HepG2 (cell line): ENCODE data around the gene TSPAN2. TPM values are rescaled to one million over a fixed set of nuclear protein-coding genes. Genes with fewer than 3 reads are reported as not detected.

Experiments
- ATAC-seq: fragments of 200-7000 bp; cut with Tn5 transposase; 3 replicates; pipeline ENCODE4 v1.9.1; 2020; ENCODE audit warnings: mild to moderate bottlenecking, moderate library complexity
- BruUV-seq: library from RNA; stranded (reverse); fragments of 400-500 nt; replicated peaks from 2 replicates; lab custom pipeline; 2021; lab: Mats Ljungman, UMichigan
- CTCF ChIA-PET: fragments of 300-600 bp; formaldehyde crosslinking; extraction: SDS; loops from one replicate; lab custom pipeline; 2021; ENCODE audit warnings: low total read pairs, inconsistent platforms, low intra/inter-chr PET ratio; lab: Yijun Ruan, JAX
- POLR2A ChIA-PET: fragments of 350-600 bp; sonication (Branson Sonifier 250); formaldehyde crosslinking; loops from one replicate; lab custom pipeline; 2020; ENCODE audit warnings: antibody characterized with exemption, inconsistent platforms; lab: Yijun Ruan, JAX
- DNase-seq: peaks from one replicate; pipeline ENCODE4 v3.0.0-alpha.2; 2015; ENCODE audit warnings: low spot score
- FAIRE-seq: peaks from 3 replicates; lab custom pipeline; 2011; peaks lifted over from hg19 to GRCh38; lab: Jason Lieb, UNC
- H2AFZ ChIP-seq: one replicate; pipeline ENCODE4 v1.6.1; 2011; ENCODE audit warnings: low read length, inconsistent platforms
- H3K27ac ChIP-seq: fragments of 300-600 bp; 3 replicates; pipeline ENCODE4 v1.8.0; 2011; ENCODE audit warnings: mixed run types, mild to moderate bottlenecking, mixed read lengths, low read length, inconsistent platforms; ENCODE audit not compliant: insufficient read depth; ENCODE audit errors: extremely low read length
- H3K27me3 ChIP-seq, 2 experiments: fragments of 200-600 bp in 1 of 2; 2 replicates in 1 of 2; 3 replicates in 1 of 2; pipeline versions ENCODE4 v1.6.0 to v1.8.0; 2011; ENCODE audit warnings: low read length in 2 of 2, mild to moderate bottlenecking in 2 of 2, moderate library complexity in 2 of 2, inconsistent platforms in 1 of 2; ENCODE audit not compliant: insufficient read depth in 2 of 2, control insufficient read depth in 1 of 2
- H3K36me3 ChIP-seq, 2 experiments: fragments of 200-600 bp in 1 of 2; replicated peaks in 1 of 2; 2 replicates in 1 of 2; 3 replicates in 1 of 2; pipeline versions ENCODE4 v1.5.1 to v1.8.0; 2011; ENCODE audit warnings: low read length in 2 of 2, inconsistent platforms in 1 of 2; ENCODE audit not compliant: insufficient read depth in 2 of 2, control insufficient read depth in 1 of 2
- H3K4me1 ChIP-seq: 2 replicates; pipeline ENCODE4 v1.5.1; 2012; ENCODE audit warnings: low read length, inconsistent platforms; ENCODE audit not compliant: insufficient read depth
- H3K4me2 ChIP-seq: 2 replicates; pipeline ENCODE4 v1.6.0; 2011; ENCODE audit warnings: low read depth, low read length, inconsistent platforms
- H3K4me3 ChIP-seq, 3 experiments: fragments of 200-600 bp in 1 of 3; sonication (generic), shearing (Covaris generic) in 1 of 3; replicated peaks in 1 of 3; 2 replicates each; pipeline ENCODE4 v1.5.1; 2011 to 2016; ENCODE audit warnings: low read length in 3 of 3, inconsistent platforms in 2 of 3, low read depth in 2 of 3, mild to moderate bottlenecking in 2 of 3, control low read depth in 1 of 3, mixed read lengths in 1 of 3; ENCODE audit not compliant: insufficient read depth in 1 of 3
- H3K79me2 ChIP-seq: one replicate; pipeline ENCODE4 v1.6.1; 2011; ENCODE audit warnings: low read length, inconsistent platforms; ENCODE audit not compliant: insufficient read depth
- H3K9ac ChIP-seq: 2 replicates; pipeline ENCODE4 v1.6.0; 2011; ENCODE audit warnings: mild to moderate bottlenecking, low read depth, low read length, inconsistent platforms; ENCODE audit not compliant: insufficient read depth
- H3K9me3 ChIP-seq: 2 replicates; pipeline ENCODE4 v1.5.1; 2012; ENCODE audit warnings: mild to moderate bottlenecking, low read length
- H4K20me1 ChIP-seq: 2 replicates; pipeline ENCODE4 v1.6.0; 2011; ENCODE audit warnings: inconsistent platforms, mild to moderate bottlenecking, low read length, moderate library complexity; ENCODE audit not compliant: insufficient read depth
- FOSL2 ChIP-seq: sonication (generic); formaldehyde crosslinking; IDR thresholded peaks from 2 replicates; pipeline ENCODE4 v1.4.0; 2020; ENCODE audit warnings: missing genetic modification reagents
- FOXK2 ChIP-seq: fragments of 450-650 bp; IDR thresholded peaks from 2 replicates; pipeline ENCODE4 v1.6.1; 2016
- KDM3A ChIP-seq: IDR thresholded peaks from 2 replicates; pipeline ENCODE4 v1.6.1; 2018; ENCODE audit warnings: low read depth, missing compliant biosample characterization
- MYNN ChIP-seq: sonication (generic); formaldehyde crosslinking; IDR thresholded peaks from 2 replicates; pipeline ENCODE4 v1.4.0; 2020; ENCODE audit warnings: mild to moderate bottlenecking, low read depth, missing genetic modification reagents
- PTBP1 ChIP-seq: fragments of 200-400 bp; formaldehyde crosslinking; IDR thresholded peaks from 2 replicates; pipeline ENCODE4 v1.6.1; 2018; ENCODE audit warnings: low read length, low read depth; ENCODE audit not compliant: poor library complexity, severe bottlenecking
- SNAPC4 ChIP-seq: sonication (generic); formaldehyde crosslinking; IDR thresholded peaks from 2 replicates; pipeline ENCODE4 v1.4.0; 2020; ENCODE audit warnings: mild to moderate bottlenecking, missing genetic modification reagents
- SOX6 ChIP-seq, 2 experiments: fragments of 450-650 bp in 1 of 2; sonication (generic) in 1 of 2; formaldehyde crosslinking in 1 of 2; IDR thresholded peaks; 2 replicates each; pipeline versions ENCODE4 v1.4.0 to v1.6.1; 2017 to 2020; ENCODE audit warnings: antibody characterized with exemption in 1 of 2, mild to moderate bottlenecking in 1 of 2, missing genetic modification reagents in 1 of 2
- ZIK1 ChIP-seq: sonication (generic); formaldehyde crosslinking; IDR thresholded peaks from 2 replicates; pipeline ENCODE4 v1.5.0; 2020; ENCODE audit warnings: mild to moderate bottlenecking, low read depth, missing genetic modification reagents, borderline replicate concordance
- ZNF503 ChIP-seq: sonication (generic); formaldehyde crosslinking; IDR thresholded peaks from 2 replicates; pipeline ENCODE4 v1.4.0; 2020; ENCODE audit warnings: missing genetic modification reagents
- ZNF589 ChIP-seq: sonication (generic); formaldehyde crosslinking; conservative IDR thresholded peaks from 2 replicates; pipeline ENCODE4 v1.8.0; 2022; ENCODE audit warnings: mild to moderate bottlenecking, moderate library complexity, missing genetic modification reagents
- ZNF749 ChIP-seq: sonication (generic); formaldehyde crosslinking; IDR thresholded peaks from 2 replicates; pipeline ENCODE4 v1.8.0; 2022; ENCODE audit warnings: mild to moderate bottlenecking, missing genetic modification reagents, moderate library complexity, borderline replicate concordance
- ZNF792 ChIP-seq: IDR thresholded peaks from 2 replicates; pipeline ENCODE4 v1.6.1; 2016
- ZSCAN12 ChIP-seq: sonication (generic); formaldehyde crosslinking; IDR thresholded peaks from 2 replicates; pipeline ENCODE4 v1.9.0; 2021; ENCODE audit warnings: mild to moderate bottlenecking, missing genetic modification reagents
- WGBS: methylation state at CpG from one replicate; pipeline ENCODE4 v1.1.6; 2017; ENCODE audit warnings: low lambda C conversion rate; 5-methylcytosine and 5-hydroxymethylcytosine counted together
- in situ Hi-C: cut with HindIII; loops from 2 replicates; pipeline ENCODE4 v1.10.0; 2017; ENCODE audit warnings: low pct_unique_long_range_greater_than_20kb; ENCODE audit not compliant: extremely low pct_ligation_motif_present
- intact Hi-C: fragments of 100-400 bp; cut with micrococcal nuclease; formaldehyde crosslinking; loops from one replicate; pipeline ENCODE4 v1.10.0; 2022; ENCODE audit not compliant: unreplicated experiment
- polyA plus RNA-seq, 8 experiments: library from polyadenylated mRNA; depleted of rRNA in 3 of 8; stranded (reverse) in 7 of 8; unstranded in 1 of 8; fragments of >200 nt; fragmentation: Illumina TruSeq in 4 of 8; extraction: Trizol in 4 of 8; gene quantifications; 2 replicates each; pipeline versions ENCODE4 v1.2.1 to v1.2.3, GENCODE V29; 2011 to 2016; ENCODE audit warnings: low read depth in 4 of 8, missing spikeins in 1 of 8, mixed read lengths in 1 of 8; ENCODE audit not compliant: insufficient read depth in 1 of 8
- total RNA-seq, 5 experiments: library from RNA; depleted of rRNA; stranded (reverse); fragments of >200 nt; fragmentation: Illumina TruSeq; extraction: Trizol; gene quantifications; 2 replicates each; pipeline ENCODE4 v1.2.3, GENCODE V29; 2016; ENCODE audit warnings: low read depth in 1 of 5

Gene TSPAN2
- total and polyA plus RNA-seq, 2 of the 13 experiments (the other 11 are each of a cell fraction or from before 2014, with no cell fraction given) = not detected

- Histone ChIP-seq H3K4me3 (no peak overlapping the region), H3K27ac (no peak overlapping the region)
- in situ Hi-C loops = no loop called here
- POLR2A ChIA-PET = no interaction called here
- WGBS = 22% methylated on average over 6 of the region's 6 CpGs
- no peak for FAIRE-seq
- no peak for TF ChIP-seq ZNF749 (CRISPR knock-in tag)
- TF ChIP-seq, all 625 proteins: peak for 0
- Histone ChIP-seq H3K9me3 (no peaks in the 10 kb centered on the region), H3K27me3 (peaks cover 0 to 11% of the 10 kb centered on the region in 2 experiments; a peak in 2 of 5 replicates), H4K20me1 (no peaks in the 10 kb centered on the region), H2AFZ (no peak overlapping the region), H3K4me2 (no peak overlapping the region), H3K36me3 (no peaks in the 10 kb centered on the region), H3K79me2 (no peaks in the 10 kb centered on the region), H3K9ac (no peak overlapping the region), H3K4me1 (no peaks in the 10 kb centered on the region)
- CTCF ChIA-PET = no interaction called here
- BruUV-seq = no TSS peak
- DNase-seq = no peak
- ATAC-seq = no peak
- intact Hi-C loops = no loop called here
Measured at GRCh38 chr1:115082949-115083348, 6.4 kb downstream of the TSPAN2 start.

- intact Hi-C loops (no loop called here), in situ Hi-C loops (no loop called here)
- no peaks in the 10 kb centered on the region for H3K4me1 ChIP-seq
- no peak overlapping the region for H3K27ac ChIP-seq
- WGBS = 27% methylated on average over 4 of the region's 4 CpGs
- POLR2A ChIA-PET = no interaction called here
- H3K36me3 ChIP-seq = no peaks in the 10 kb centered on the region
- H3K9me3 ChIP-seq = no peaks in the 10 kb centered on the region
- no peaks in the 10 kb centered on the region for H3K79me2 ChIP-seq
- BruUV-seq = no TSS peak
- FAIRE-seq (no peak), DNase-seq (no peak), ATAC-seq (no peak)
- H3K4me2 ChIP-seq = no peak overlapping the region
- H3K27me3 ChIP-seq = peaks cover 0 to 24% of the 10 kb centered on the region in 2 experiments; a peak in 4 of 5 replicates
- H3K9ac ChIP-seq = no peak overlapping the region
- no peak overlapping the region for H3K4me3 ChIP-seq
- no peaks in the 10 kb centered on the region for H4K20me1 ChIP-seq
- no peak overlapping the region for H2AFZ ChIP-seq
- CTCF ChIA-PET = no interaction called here
- TF ChIP-seq PTBP1 = no peak
- no peak for TF ChIP-seq ZIK1
- TF ChIP-seq ZNF792 (CRISPR knock-in tag) = no peak
- TF ChIP-seq ZSCAN12 (CRISPR knock-in tag) = no peak
- TF ChIP-seq ZNF589 (CRISPR knock-in tag) = no peak
- TF ChIP-seq ZNF503 (CRISPR knock-in tag) = no peak
- no peak for TF ChIP-seq FOSL2 (CRISPR knock-in tag)
- TF ChIP-seq KDM3A = no peak
- no peak for TF ChIP-seq SOX6 (IDR thresholded peaks at IDR 0.05)
- no peak for TF ChIP-seq SOX6 (CRISPR knock-in tag; IDR thresholded peaks at IDR 0.05)
- no peak for TF ChIP-seq FOXK2
- TF ChIP-seq SNAPC4 (CRISPR knock-in tag) = no peak
- no peak for TF ChIP-seq MYNN
Measured at GRCh38 chr1:115078708-115079107, 10.6 kb downstream of the TSPAN2 start.
